HCT116 (cell line): ENCODE results near the gene BTBD6. TPM values are rescaled to one million over a fixed set of nuclear protein-coding genes. Genes with fewer than 3 reads are reported as not detected.

Experiments used
- ATAC-seq: fragments of 200-7000 bp; cut with Tn5 transposase; 2 replicates; pipeline ENCODE4 v1.9.1; 2020; ENCODE audit warnings: mild to moderate bottlenecking, moderate library complexity
- BruUV-seq: library from RNA; stranded (reverse); fragments of 400-500 nt; replicated peaks from 2 replicates; lab custom pipeline; 2021; lab: Mats Ljungman, UMichigan
- CTCF ChIA-PET: fragments of 300-600 bp; sonication (Branson Sonifier 250); formaldehyde crosslinking; loops from one replicate; lab custom pipeline; 2021; ENCODE audit warnings: antibody characterized with exemption; lab: Charles Lee
- POLR2A ChIA-PET: fragments of 300-600, 350-600 bp; sonication (Branson Sonifier 250); formaldehyde crosslinking; loops from one replicate; lab custom pipeline; 2021; ENCODE audit warnings: antibody characterized with exemption; lab: Charles Lee
- RAD21 ChIA-PET, 2 experiments: fragments of 300-600 bp; sonication (Branson Sonifier 250); formaldehyde crosslinking; loops; one replicate each; lab custom pipeline; 2023; ENCODE audit warnings: low total read pairs in 2 of 2; ENCODE audit not compliant: uncharacterized antibody in 2 of 2, unreplicated experiment in 2 of 2, low non-redundant PET in 1 of 2; lab: Charles Lee
- DNase-seq: peaks from one replicate; pipeline ENCODE4 v3.0.0-alpha.2; 2010; ENCODE audit warnings: low read depth, low spot score
- H2AFZ ChIP-seq: fragments of 200-600 bp; shearing (Covaris generic), sonication (generic); 2 replicates; pipeline ENCODE4 v1.6.1; 2017; ENCODE audit warnings: low read depth, mixed run types, mixed read lengths, antibody characterized with exemption, low read length; ENCODE audit not compliant: poor library complexity, severe bottlenecking
- H3K27ac ChIP-seq: 2 replicates; pipeline ENCODE4 v1.5.1; 2012; ENCODE audit warnings: low read depth, low read length
- H3K27me3 ChIP-seq: fragments of 200-600 bp; sonication (generic); 2 replicates; pipeline ENCODE4 v1.6.1; 2016; ENCODE audit warnings: mixed run types, low read length, mixed read lengths; ENCODE audit not compliant: insufficient read depth
- H3K36me3 ChIP-seq, 2 experiments: fragments of 200-500 bp in 1 of 2; fragments of 200-600 bp in 1 of 2; sonication (Bioruptor generic) in 1 of 2; sonication (generic) in 1 of 2; 2 replicates each; pipeline versions ENCODE4 v1.5.1 to v1.6.1; 2014 to 2016; ENCODE audit warnings: low read length in 2 of 2, inconsistent platforms in 1 of 2, mixed read lengths in 1 of 2, mixed run types in 1 of 2; ENCODE audit not compliant: insufficient read depth in 2 of 2, control insufficient read depth in 1 of 2
- H3K4me1 ChIP-seq, 2 experiments: fragments of 200-600 bp in 1 of 2; sonication (generic) in 1 of 2; 2 replicates each; pipeline versions ENCODE4 v1.5.1 to v1.6.1; 2012 to 2017; ENCODE audit warnings: low read length in 2 of 2, inconsistent platforms in 1 of 2, mild to moderate bottlenecking in 1 of 2, mixed read lengths in 1 of 2, mixed run types in 1 of 2, moderate library complexity in 1 of 2; ENCODE audit not compliant: insufficient read depth in 2 of 2, control insufficient read depth in 1 of 2
- H3K4me2 ChIP-seq: fragments of 200-600 bp; sonication (generic); 2 replicates; pipeline ENCODE4 v1.6.1; 2017; ENCODE audit warnings: mixed run types, low read length, mixed read lengths
- H3K4me3 ChIP-seq, 2 experiments: fragments of 200-600 bp in 1 of 2; sonication (generic) in 1 of 2; replicated peaks in 1 of 2; 2 replicates each; pipeline ENCODE4 v1.5.1; 2011 to 2016; ENCODE audit warnings: low read length in 2 of 2, control low read depth in 1 of 2, low read depth in 1 of 2, mild to moderate bottlenecking in 1 of 2, mixed read lengths in 1 of 2, mixed run types in 1 of 2
- H3K79me2 ChIP-seq: fragments of 200-600 bp; sonication (generic); 2 replicates; pipeline ENCODE4 v1.6.1; 2017; ENCODE audit warnings: mild to moderate bottlenecking, mixed run types, low read length, moderate library complexity, mixed read lengths; ENCODE audit not compliant: insufficient read depth
- H3K9ac ChIP-seq: fragments of 200-600 bp; sonication (generic); 2 replicates; pipeline ENCODE4 v1.6.1; 2016; ENCODE audit warnings: low read length, mixed read lengths
- H3K9me2 ChIP-seq: fragments of 200-600 bp; sonication (generic), shearing (Covaris generic); 2 replicates; pipeline ENCODE4 v1.6.1; 2017; ENCODE audit warnings: mixed run types, mild to moderate bottlenecking, moderate library complexity; ENCODE audit not compliant: insufficient read depth
- H3K9me3 ChIP-seq, 2 experiments: fragments of 200-500 bp in 1 of 2; fragments of 200-600 bp in 1 of 2; sonication (Bioruptor generic) in 1 of 2; sonication (generic) in 1 of 2; 2 replicates each; pipeline ENCODE4 v1.6.1; 2014 to 2017; ENCODE audit warnings: low read length in 2 of 2, mixed read lengths in 2 of 2, inconsistent platforms in 1 of 2, low read depth in 1 of 2, mild to moderate bottlenecking in 1 of 2, mixed run types in 1 of 2, moderate library complexity in 1 of 2; ENCODE audit not compliant: control insufficient read depth in 1 of 2, insufficient read depth in 1 of 2
- H4K20me1 ChIP-seq: fragments of 200-600 bp; sonication (generic), shearing (Covaris generic); 2 replicates; pipeline ENCODE4 v1.6.1; 2017; ENCODE audit warnings: mixed run types, mild to moderate bottlenecking, moderate library complexity; ENCODE audit not compliant: insufficient read depth
- CEBPB ChIP-seq: IDR thresholded peaks from 2 replicates; pipeline ENCODE4 v1.6.1; 2012; ENCODE audit warnings: low read depth
- EZH2 ChIP-seq: fragments of 200-600 bp; sonication (generic); IDR thresholded peaks from 2 replicates; pipeline ENCODE4 v1.6.1; 2017; ENCODE audit warnings: antibody characterized with exemption, mixed run types
- EZH2phosphoT487 ChIP-seq: fragments of 200-600 bp; IDR thresholded peaks from 2 replicates; pipeline ENCODE4 v1.6.1; 2018; ENCODE audit warnings: antibody characterized with exemption, borderline replicate concordance
- RAD21 ChIP-seq: IDR thresholded peaks from 2 replicates; pipeline ENCODE4 v1.6.1; 2012; ENCODE audit warnings: low read depth, mild to moderate bottlenecking
- YY1 ChIP-seq: IDR thresholded peaks from 2 replicates; pipeline ENCODE4 v1.6.1; 2011; ENCODE audit warnings: low read length, low read depth, moderate library complexity, mild to moderate bottlenecking; ENCODE audit not compliant: insufficient replicate concordance; ENCODE audit errors: extremely low read depth
- intact Hi-C: fragments of 100-400 bp; cut with micrococcal nuclease; formaldehyde crosslinking; loops from 2 replicates; pipeline ENCODE4 v1.10.0; 2022
- total RNA-seq: library from RNA; stranded (reverse); gene quantifications from one replicate; pipeline ENCODE4 v1.2.1, GENCODE V29; 2021; ENCODE audit not compliant: unreplicated experiment
- TF ChIP-seq, protein P1 (sequence below): IDR thresholded peaks from 2 replicates; pipeline ENCODE4 v1.6.1; 2012
- TF ChIP-seq, protein P2 (sequence below): IDR thresholded peaks from 2 replicates; pipeline ENCODE4 v1.6.1; 2012; ENCODE audit warnings: low read depth

The BTBD6 gene
- total RNA-seq, 1 experiment from 2014 or later, result 35.9 TPM

DNA sequence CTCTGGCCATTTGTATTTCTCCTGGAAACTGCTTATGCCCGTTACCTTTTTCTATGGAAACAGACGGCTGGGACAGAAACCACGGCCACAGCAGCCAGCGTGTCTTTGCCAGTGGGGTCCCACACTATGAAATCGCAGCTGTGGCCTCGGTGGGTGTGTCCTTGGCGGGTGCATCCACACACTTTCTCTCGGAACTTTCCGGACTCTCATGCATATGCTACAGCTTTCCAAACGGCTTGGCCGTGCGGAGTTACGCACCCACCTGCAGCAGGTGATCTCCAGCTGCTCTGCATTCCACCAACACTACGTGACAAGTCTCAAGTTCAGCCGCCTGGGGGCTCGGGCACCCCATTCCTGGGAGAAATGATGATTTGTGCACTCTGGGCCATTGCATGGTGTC is 1.3 kb upstream of the BTBD6 start:
- DNase-seq (no peak), ATAC-seq (no peak)
- ChIA-PET CTCF (no interaction called here), POLR2A (no interaction called here), RAD21 (no interaction called here)
- no peaks in the 10 kb centered on the region for H3K27me3 ChIP-seq
- H3K9me3 ChIP-seq, result no peaks in the 10 kb centered on the region
- peak overlapping the region; percentile 93; the same call in 1 of the 2 replicates for H3K27ac ChIP-seq
- no peaks in the 10 kb centered on the region for H3K9me2 ChIP-seq
- TF ChIP-seq YY1 (no peak), EZH2 (no peak), RAD21 (no peak), CEBPB (no peak), EZH2phosphoT487 (no peak)
- TF ChIP-seq, protein P1, sequence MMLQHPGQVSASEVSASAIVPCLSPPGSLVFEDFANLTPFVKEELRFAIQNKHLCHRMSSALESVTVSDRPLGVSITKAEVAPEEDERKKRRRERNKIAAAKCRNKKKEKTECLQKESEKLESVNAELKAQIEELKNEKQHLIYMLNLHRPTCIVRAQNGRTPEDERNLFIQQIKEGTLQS, result no peak
- TF ChIP-seq, protein P2, sequence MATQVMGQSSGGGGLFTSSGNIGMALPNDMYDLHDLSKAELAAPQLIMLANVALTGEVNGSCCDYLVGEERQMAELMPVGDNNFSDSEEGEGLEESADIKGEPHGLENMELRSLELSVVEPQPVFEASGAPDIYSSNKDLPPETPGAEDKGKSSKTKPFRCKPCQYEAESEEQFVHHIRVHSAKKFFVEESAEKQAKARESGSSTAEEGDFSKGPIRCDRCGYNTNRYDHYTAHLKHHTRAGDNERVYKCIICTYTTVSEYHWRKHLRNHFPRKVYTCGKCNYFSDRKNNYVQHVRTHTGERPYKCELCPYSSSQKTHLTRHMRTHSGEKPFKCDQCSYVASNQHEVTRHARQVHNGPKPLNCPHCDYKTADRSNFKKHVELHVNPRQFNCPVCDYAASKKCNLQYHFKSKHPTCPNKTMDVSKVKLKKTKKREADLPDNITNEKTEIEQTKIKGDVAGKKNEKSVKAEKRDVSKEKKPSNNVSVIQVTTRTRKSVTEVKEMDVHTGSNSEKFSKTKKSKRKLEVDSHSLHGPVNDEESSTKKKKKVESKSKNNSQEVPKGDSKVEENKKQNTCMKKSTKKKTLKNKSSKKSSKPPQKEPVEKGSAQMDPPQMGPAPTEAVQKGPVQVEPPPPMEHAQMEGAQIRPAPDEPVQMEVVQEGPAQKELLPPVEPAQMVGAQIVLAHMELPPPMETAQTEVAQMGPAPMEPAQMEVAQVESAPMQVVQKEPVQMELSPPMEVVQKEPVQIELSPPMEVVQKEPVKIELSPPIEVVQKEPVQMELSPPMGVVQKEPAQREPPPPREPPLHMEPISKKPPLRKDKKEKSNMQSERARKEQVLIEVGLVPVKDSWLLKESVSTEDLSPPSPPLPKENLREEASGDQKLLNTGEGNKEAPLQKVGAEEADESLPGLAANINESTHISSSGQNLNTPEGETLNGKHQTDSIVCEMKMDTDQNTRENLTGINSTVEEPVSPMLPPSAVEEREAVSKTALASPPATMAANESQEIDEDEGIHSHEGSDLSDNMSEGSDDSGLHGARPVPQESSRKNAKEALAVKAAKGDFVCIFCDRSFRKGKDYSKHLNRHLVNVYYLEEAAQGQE, result no peak
- no peak overlapping the region for H3K9ac ChIP-seq
- H2AFZ ChIP-seq, result no peak overlapping the region
- H4K20me1 ChIP-seq, result no peaks in the 10 kb centered on the region
- H3K4me3 ChIP-seq, result no peak overlapping the region
- H3K36me3 ChIP-seq, result peaks cover 2 to 10% of the 10 kb centered on the region in 2 experiments; a peak in 3 of 4 replicates
- intact Hi-C loops, result no loop called here
- H3K4me2 ChIP-seq, result no peak overlapping the region
- H3K4me1 ChIP-seq, result peaks cover 8 to 17% of the 10 kb centered on the region in 2 experiments; a peak in 3 of 4 replicates
- TSS peak; percentile 37 for BruUV-seq
- peaks cover 76% of the 10 kb centered on the region for H3K79me2 ChIP-seq
